Testis (tissue), 2 donors: ENCODE results near the gene INO80E.

Source experiments
- CTCF ChIP-seq, 3 experiments: fragments of 450-650 bp in 2 of 3; fragments of 200-600 bp in 1 of 3; sonication (generic) in 1 of 3; IDR thresholded peaks; one replicate each; pipeline ENCODE4 v1.5.1; 2016 to 2019; ENCODE audit warnings: antibody characterized with exemption in 3 of 3, mild to moderate bottlenecking in 2 of 3, moderate library complexity in 1 of 3
- POLR2A ChIP-seq: fragments of 450-650 bp; IDR thresholded peaks from one replicate; pipeline ENCODE4 v1.6.1; 2017; ENCODE audit warnings: antibody characterized with exemption, mild to moderate bottlenecking, moderate library complexity

GRCh38 chr16:29975134-29975538 is 20.9 kb upstream of the INO80E start:
- no peak for TF ChIP-seq CTCF (IDR thresholded peaks at IDR 0.05)
- no peak for TF ChIP-seq POLR2A
